DMS53 (cell line): ENCODE data around the gene SGMS1.

ENCODE experiments used
- DNase-seq: peaks from one replicate; lab custom pipeline; 2025; lab: John Stamatoyannopoulos, UW

SGMS1 gene

DNA sequence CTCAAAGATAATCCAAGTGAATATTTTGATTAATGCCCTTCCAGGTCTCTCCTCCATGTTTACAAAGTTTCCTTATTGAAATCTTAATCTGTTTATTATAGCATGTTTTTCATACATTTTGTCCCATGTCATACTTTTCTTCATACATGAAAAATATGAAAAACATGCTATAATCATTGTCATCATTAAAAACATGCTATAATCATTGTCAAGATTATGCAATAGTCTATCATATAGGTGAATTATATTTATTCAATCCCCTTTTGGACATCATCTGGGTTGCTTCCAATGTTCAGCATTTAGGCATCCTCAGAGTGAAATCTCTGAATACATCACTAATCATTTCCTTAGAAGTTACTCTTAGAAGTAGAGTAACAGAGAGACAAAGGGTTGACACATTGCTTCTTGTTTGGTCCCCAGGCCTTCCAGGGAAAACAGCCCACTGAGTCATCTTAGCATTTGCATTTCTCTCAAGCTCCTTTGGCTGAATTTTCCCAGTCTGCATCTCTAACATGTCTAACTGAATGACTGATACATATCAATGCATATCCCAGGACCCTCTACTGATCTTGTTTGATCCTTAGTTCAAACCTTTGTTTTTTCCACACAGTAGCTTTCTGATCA lies 87.0 kb downstream of the SGMS1 start:
- no peak for DNase-seq

GRCh38 chr10:50534748-50535376 lies 88.9 kb downstream of the SGMS1 start:
- DNase-seq: peak; percentile 10

DNA sequence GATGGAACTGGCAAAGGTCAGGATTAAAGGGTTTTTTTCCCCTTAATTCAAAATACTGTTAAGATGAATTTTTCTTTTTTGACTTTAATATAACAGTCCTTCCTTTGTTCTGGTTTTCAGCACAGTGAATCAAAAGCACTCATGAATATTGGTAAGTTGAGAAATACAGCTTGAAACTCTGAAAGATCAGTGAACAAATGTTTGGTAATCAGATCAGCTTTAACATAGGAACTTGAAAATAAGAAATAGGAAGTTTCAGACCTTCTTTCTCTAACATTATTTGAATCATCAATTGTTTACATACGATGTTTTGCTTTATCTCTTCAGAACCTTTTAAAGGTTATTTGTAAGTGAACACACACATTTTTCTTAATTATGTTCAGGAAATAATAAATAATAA lies 90.5 kb downstream of the SGMS1 start:
- no peak for DNase-seq

DNA sequence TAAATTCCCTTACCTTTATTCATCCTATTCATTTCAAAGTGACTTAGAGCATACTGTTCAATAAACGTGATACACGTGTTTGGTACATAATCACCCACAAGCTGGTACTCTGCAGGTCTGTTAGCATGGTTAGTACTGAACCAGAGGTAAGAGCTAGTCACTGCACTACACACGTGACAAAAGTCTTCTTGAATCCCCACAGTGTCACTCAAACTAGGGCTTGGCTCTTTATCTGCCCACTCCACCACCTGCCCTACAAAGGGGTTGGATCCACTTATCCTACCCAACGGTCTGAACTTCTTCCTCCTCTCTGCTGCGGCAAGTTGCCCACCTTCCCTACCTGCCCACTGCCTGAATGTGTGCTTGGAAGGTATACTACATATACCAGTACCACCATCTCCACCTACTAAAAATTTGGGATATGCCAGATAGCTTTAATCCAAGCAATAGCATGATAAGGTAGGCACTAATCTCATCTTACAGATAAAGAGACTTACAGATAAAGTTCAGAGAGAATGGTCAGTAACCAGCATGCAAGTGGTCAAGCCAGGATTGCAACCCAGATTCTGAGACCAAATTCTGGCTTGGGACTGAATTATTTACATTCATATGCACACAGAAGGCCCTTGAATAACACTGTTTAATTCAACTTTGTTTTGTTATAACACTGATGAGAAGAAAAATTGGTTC lies 92.2 kb downstream of the SGMS1 start:
- DNase-seq: no peak

DNA sequence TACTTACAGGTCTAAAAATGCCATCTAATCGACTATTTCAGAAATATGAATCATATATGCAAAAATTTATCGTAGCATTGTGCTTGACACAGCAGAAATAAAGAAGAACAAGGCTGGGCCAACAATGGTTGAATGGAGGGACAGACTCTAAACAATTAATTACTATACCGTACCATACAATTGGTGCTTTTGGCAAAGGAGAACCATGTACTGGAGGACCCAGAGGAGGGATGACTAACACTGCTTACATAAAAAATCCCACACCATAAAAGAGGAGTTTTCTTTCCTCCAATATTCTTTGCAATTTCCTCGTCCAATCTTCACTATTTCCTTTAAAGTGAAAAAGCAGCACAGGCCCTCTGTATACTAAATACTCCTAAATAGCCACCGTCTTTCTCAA lies 94.1 kb downstream of the SGMS1 start:
- DNase-seq: no peak

- DNase-seq: no peak
Measured at GRCh38 chr10:50528206-50528605, 95.5 kb downstream of the SGMS1 start.

DNA sequence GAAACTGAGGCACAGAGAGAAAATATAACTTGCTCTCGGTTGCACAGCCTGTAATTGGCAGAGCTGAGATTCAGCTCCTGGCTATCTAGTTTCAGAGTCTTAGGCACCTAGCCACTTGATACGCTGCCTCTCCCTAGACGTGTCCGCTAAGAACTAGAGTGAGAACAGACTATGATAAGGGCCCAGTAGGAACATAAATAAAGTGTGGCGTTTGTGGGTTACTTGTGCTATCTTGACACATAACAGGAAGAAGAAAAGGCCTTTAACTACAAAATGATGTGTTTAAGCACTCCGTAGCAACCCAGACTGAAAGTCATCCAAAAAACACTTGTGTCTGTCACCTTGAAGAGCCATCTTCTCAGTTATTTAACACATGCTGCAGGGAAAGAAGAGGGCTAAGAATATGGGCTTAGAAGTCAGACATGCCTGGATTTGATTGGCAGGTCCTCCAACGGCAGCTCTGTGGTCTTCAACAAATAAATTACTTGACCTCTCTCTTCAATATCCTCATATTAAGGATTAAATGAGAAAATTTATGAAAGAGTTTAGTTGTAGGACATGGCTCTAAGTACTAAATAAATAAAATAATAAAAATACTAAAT lies 96.2 kb downstream of the SGMS1 start:
- no peak for DNase-seq

DNA sequence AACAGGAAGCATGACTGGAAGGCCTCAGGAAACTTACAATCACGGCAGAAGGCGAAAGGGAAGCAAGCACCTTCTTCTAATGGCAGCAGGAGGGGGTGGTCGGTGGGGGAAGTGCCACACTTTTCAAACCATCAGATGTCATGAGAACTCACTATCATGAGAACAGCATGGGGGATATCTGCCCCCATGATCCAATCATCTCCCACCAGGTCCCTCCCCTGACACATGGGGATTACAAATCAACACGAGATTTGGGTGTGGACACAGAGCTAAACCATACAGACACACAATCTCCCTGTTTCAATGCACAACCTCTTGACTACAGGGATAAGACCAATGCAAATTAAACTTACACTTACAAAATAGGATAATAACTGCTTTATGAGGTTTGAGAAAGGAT lies 97.6 kb downstream of the SGMS1 start:
- DNase-seq: no peak

- no peak for DNase-seq
Measured at GRCh38 chr10:50523357-50523756, 100.4 kb downstream of the SGMS1 start.

GRCh38 chr10:50522908-50523307 lies 100.8 kb downstream of the SGMS1 start:
- no peak for DNase-seq

GRCh38 chr10:50520115-50520514 lies 103.6 kb downstream of the SGMS1 start:
- DNase-seq: no peak

- DNase-seq: no peak
Measured at GRCh38 chr10:50517626-50518025, 106.1 kb downstream of the SGMS1 start.

- DNase-seq: no peak
Measured at GRCh38 chr10:50516171-50516570, 107.6 kb downstream of the SGMS1 start.

DNA sequence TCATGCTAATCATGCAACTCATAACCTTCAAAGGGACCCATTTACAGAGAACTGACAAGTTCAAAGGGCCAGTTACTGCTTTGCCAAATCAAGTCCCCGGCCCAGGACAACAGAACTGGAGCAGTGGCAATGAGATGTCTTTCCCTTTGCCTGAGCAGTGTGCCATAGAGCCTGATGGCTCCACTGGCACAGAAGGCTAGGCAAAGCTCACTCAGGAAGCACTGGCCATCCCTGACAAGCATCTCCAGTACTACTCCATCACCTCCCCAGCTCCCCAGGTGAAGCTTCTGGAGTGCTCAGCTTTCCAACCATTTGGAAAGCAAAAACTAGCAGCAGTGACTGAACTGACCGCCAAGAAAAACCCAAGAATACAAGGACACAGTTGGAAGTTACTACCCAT lies 108.3 kb downstream of the SGMS1 start:
- no peak for DNase-seq

GRCh38 chr10:50514995-50515394 lies 108.8 kb downstream of the SGMS1 start:
- no peak for DNase-seq

DNA sequence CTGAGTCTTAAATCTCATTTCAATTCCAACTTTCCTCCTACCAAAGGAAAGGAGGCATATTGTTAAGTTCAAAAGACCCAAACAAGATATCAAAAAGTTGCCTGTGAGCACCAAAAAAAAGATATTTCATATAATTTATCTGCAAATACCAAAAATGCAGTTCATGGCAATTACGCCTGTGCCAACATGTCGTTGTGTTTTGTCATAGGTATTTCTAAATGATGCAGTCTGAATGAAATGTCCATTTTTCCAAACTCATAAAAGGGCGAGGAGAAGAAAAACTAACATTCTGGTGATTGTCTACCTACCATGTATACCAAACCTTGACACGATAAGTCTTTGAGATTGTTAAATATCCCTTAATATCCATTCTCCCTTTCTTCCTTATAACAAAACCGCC lies 109.8 kb downstream of the SGMS1 start:
- DNase-seq: no peak

GRCh38 chr10:50512743-50513416 lies 110.9 kb downstream of the SGMS1 start:
- peak; percentile 19 for DNase-seq

- no peak for DNase-seq
Measured at GRCh38 chr10:50512214-50512595, 111.6 kb downstream of the SGMS1 start.

DNA sequence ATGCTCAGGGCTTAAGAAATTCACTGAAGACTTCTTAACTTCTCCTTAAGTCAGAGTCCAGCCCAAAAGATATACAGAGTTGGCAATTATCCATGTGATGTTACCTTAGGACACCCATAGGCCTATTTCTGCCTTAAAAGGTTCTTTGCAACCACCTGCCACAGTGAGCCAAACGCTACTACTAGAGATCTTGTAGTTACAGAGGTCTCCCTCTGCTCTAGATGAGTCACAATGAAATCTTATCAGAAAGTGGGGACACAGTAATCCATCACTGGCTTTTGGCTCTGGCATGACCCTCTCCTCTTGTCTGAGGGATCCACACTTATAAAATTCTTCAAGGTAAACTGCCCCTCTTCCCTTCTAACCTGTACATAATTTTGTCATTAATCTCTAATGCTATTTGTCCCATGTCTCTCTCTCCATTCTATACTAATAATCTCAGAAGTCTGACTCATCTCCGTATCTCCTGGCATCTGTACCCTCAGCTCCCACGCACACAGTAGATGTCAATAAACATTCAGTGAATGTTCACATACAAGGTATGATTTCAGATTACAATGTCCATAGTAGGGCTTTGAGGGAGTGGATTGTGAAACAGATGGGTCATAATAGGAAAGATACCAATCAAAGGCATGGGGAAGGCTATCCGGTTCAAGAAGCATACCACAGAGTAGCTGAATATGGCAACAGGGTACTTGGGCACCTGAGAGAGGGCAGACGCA lies 112.1 kb downstream of the SGMS1 start:
- DNase-seq: peak; percentile 61

GRCh38 chr10:50510517-50511473 lies 113.0 kb downstream of the SGMS1 start:
- peak; percentile 25 for DNase-seq
